Fibroblast of lung (primary cell): ENCODE measurements around the gene CNTNAP5.

Source experiments
- CTCF ChIP-seq, 2 donors: IDR thresholded peaks in 1 of 2; conservative IDR thresholded peaks in 1 of 2; 1 replicate in 1 of 2; 2 replicates in 1 of 2; pipeline ENCODE4 v1.5.1; 2011 to 2012; ENCODE audit warnings: low read length in 2 of 2, control low read depth in 1 of 2, inconsistent platforms in 1 of 2, low read depth in 1 of 2, mild to moderate bottlenecking in 1 of 2
- EZH2 ChIP-seq: IDR thresholded peaks from 2 replicates; pipeline ENCODE4 v1.5.1; 2012; ENCODE audit warnings: low read length, control low read depth, mild to moderate bottlenecking; ENCODE audit errors: missing control alignments

GRCh38 chr2:124602759-124603158 lies 577.7 kb downstream of the CNTNAP5 start:
- TF ChIP-seq EZH2 (no peak), CTCF (conservative IDR thresholded peaks at IDR 0.05 in 1 of 2, IDR thresholded peaks at IDR 0.05 in 1 of 2; ENCODE audit: low read depth in 1 of 2, low read length in 2 of 2) (no peak)
